HG03280 (cell line): ENCODE data around the gene GRIP1.
"Not testable (repeated sequence)": the region's sequence is repeated elsewhere in the genome, so short reads cannot be mapped to it uniquely, and the experiment has no call there.

Experiments used
- ATAC-seq: cut with Tn5 transposase; IDR thresholded peaks from one replicate; pipeline ENCODE4 v1.9.1; 2021; ENCODE audit warnings: mild to moderate bottlenecking, moderate library complexity; ENCODE audit not compliant: unreplicated experiment

GRIP1 gene

GRCh38 chr12:66538970-66539369 is 139.9 kb downstream of the GRIP1 start:
- no peak for ATAC-seq

GRCh38 chr12:66537876-66538275 is 141.0 kb downstream of the GRIP1 start:
- ATAC-seq, result no peak

- ATAC-seq, result no peak
Observed at GRCh38 chr12:66533767-66534166, 145.1 kb downstream of the GRIP1 start.

GRCh38 chr12:66531766-66532165 is 147.1 kb downstream of the GRIP1 start:
- no peak for ATAC-seq

- ATAC-seq, result no peak
Observed at GRCh38 chr12:66529934-66530333, 148.9 kb downstream of the GRIP1 start.

GRCh38 chr12:66516561-66516960 is 162.3 kb downstream of the GRIP1 start:
- ATAC-seq, result no peak

- ATAC-seq, result no peak
Observed at GRCh38 chr12:66516133-66516532, 162.7 kb downstream of the GRIP1 start.

GRCh38 chr12:66514581-66514980 is 164.3 kb downstream of the GRIP1 start:
- ATAC-seq, result no peak

GRCh38 chr12:66508025-66508424 is 170.9 kb downstream of the GRIP1 start:
- ATAC-seq, result no peak

GRCh38 chr12:66503746-66504145 is 175.1 kb downstream of the GRIP1 start:
- no peak for ATAC-seq

GRCh38 chr12:66502911-66503310 is 176.0 kb downstream of the GRIP1 start:
- ATAC-seq, result no peak

GRCh38 chr12:66500841-66501240 is 178.0 kb downstream of the GRIP1 start:
- ATAC-seq, result peak; percentile 97

GRCh38 chr12:66500091-66500490 is 178.8 kb downstream of the GRIP1 start:
- ATAC-seq, result no peak

- no peak for ATAC-seq
Observed at GRCh38 chr12:66499000-66499399, 179.9 kb downstream of the GRIP1 start.

- ATAC-seq, result not testable (repeated sequence)
Observed at GRCh38 chr12:66498059-66498458, 180.8 kb downstream of the GRIP1 start.

GRCh38 chr12:66497008-66497897 is 181.6 kb downstream of the GRIP1 start:
- no peak for ATAC-seq

- no peak for ATAC-seq
Observed at GRCh38 chr12:66496595-66496994, 182.3 kb downstream of the GRIP1 start.

GRCh38 chr12:66495709-66496108 is 183.2 kb downstream of the GRIP1 start:
- ATAC-seq, result no peak

GRCh38 chr12:66493819-66494218 is 185.1 kb downstream of the GRIP1 start:
- ATAC-seq, result no peak

GRCh38 chr12:66491853-66492252 is 187.0 kb downstream of the GRIP1 start:
- no peak for ATAC-seq

GRCh38 chr12:66482351-66483203 is 196.3 kb downstream of the GRIP1 start:
- no peak for ATAC-seq

- ATAC-seq, result no peak
Observed at GRCh38 chr12:66467932-66468331, 210.9 kb downstream of the GRIP1 start.
